Measurements from ENCODE around the gene WT1. TPM values are rescaled to one million over a fixed set of nuclear protein-coding genes. Genes with fewer than 3 reads are reported as not detected.

Gene WT1
- total RNA-seq = 13.4 and 41.1 TPM in 2 replicates

DNA sequence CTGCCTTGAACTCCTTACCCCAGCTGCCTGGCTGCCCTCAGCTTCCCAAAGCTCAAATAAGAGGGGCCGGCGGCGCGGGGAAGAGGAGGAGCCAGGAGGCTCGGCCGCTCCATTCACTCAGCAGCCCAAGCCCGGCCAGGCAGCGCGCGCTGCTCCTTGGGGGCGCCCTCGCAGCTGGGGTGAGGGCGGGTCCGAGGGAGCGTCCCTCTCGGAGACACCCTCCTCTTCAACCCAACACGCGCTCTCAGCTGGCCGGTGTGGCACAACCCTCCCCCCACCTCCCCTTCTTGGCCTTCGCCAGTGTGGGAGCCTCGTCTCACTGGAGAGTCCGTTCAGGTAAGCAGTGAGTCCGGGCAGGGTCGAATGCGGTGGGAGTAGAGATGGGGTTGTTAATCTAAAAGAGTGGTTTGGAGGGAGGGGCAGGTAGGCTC lies at the start of gene WT1:
Gene WT1, minus strand, starts transcription at position 29 of the 431 bp plus-strand sequence.

Other genes starting within 250 kb of the WT1 start
- gene EIF3M, start 148.3 kb upstream of the WT1 start, total RNA-seq = 399 and 595 TPM in 2 replicates